Measurements from ENCODE around the gene RNF220.

DNA sequence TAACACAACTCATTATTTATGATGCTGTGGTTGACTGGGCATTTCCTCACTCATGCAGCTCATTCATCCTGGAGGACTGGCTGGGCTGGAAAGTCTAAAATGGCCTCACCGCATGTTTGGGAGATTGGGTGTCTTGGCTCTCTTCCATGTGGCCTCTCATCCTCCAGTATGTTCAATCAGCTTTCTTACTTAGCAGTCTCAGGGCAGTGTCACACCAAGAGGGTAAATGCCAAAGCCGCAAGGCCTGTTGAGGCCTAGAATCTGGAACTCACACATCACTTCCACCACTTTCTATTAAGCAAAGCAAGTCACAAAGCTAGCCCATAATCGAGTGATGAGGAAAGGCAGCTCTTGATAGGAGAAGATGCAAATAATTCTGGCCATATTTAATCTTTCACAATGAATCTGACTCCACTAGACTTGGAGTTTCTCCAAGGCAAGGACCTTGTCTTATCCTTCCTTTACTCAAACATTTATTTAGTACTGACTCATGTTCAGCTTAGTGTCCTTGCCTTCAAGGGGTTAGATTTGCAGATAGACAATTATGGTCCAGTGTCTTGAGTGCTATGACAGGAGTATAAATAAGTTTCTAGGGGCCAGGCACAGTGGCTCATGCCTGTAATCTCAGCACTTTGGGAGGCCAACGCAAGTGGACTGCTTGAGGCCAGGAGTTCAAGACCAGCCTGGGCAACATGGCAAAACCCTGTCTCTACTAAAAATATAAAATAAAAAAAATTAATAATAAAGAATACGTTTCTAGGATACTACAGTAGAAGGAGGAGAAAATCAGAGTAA lies 224.1 kb downstream of the RNF220 start:
- TF ChIP-seq, protein P1, sequence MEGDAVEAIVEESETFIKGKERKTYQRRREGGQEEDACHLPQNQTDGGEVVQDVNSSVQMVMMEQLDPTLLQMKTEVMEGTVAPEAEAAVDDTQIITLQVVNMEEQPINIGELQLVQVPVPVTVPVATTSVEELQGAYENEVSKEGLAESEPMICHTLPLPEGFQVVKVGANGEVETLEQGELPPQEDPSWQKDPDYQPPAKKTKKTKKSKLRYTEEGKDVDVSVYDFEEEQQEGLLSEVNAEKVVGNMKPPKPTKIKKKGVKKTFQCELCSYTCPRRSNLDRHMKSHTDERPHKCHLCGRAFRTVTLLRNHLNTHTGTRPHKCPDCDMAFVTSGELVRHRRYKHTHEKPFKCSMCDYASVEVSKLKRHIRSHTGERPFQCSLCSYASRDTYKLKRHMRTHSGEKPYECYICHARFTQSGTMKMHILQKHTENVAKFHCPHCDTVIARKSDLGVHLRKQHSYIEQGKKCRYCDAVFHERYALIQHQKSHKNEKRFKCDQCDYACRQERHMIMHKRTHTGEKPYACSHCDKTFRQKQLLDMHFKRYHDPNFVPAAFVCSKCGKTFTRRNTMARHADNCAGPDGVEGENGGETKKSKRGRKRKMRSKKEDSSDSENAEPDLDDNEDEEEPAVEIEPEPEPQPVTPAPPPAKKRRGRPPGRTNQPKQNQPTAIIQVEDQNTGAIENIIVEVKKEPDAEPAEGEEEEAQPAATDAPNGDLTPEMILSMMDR (IDR thresholded peaks at IDR 0.05) = no peak
- no peak for TF ChIP-seq POLR2A (IDR thresholded peaks at IDR 0.05)

Data from heart left ventricle (tissue), 13 donors.